RWPE2 (cell line): ENCODE data around the gene ZNF740.

Experiments used
- ATAC-seq: fragments of 200-7000 bp; cut with Tn5 transposase; 3 replicates; pipeline ENCODE4 v1.9.1; 2021; ENCODE audit warnings: low read depth
- DNase-seq: peaks from one replicate; pipeline ENCODE4 v3.0.0-alpha.2; 2020; ENCODE audit warnings: low spot score
- H3K27ac ChIP-seq: fragments of 450-650 bp; 2 replicates; pipeline ENCODE4 v1.5.1; 2017; ENCODE audit warnings: mild to moderate bottlenecking; ENCODE audit not compliant: poor library complexity, severe bottlenecking
- H3K27me3 ChIP-seq: fragments of 250-450 bp; sonication (Bioruptor Pico); 2 replicates; pipeline ENCODE4 v1.5.1; 2021; ENCODE audit warnings: mild to moderate bottlenecking, moderate library complexity; ENCODE audit not compliant: insufficient read depth, poor library complexity, severe bottlenecking
- H3K36me3 ChIP-seq: fragments of 250-450 bp; sonication (Bioruptor Pico); 2 replicates; pipeline ENCODE4 v1.5.1; 2020; ENCODE audit warnings: low read depth, mild to moderate bottlenecking, moderate library complexity
- H3K4me1 ChIP-seq: fragments of 250-450 bp; sonication (Bioruptor Pico); 2 replicates; pipeline ENCODE4 v1.5.1; 2021; ENCODE audit warnings: mild to moderate bottlenecking, moderate library complexity; ENCODE audit not compliant: insufficient read depth, poor library complexity, severe bottlenecking
- H3K4me3 ChIP-seq: fragments of 250-450 bp; sonication (Bioruptor Pico); 2 replicates; pipeline ENCODE4 v1.5.1; 2021; ENCODE audit warnings: mild to moderate bottlenecking, moderate library complexity; ENCODE audit not compliant: severe bottlenecking
- H3K9me3 ChIP-seq: fragments of 250-450 bp; sonication (Bioruptor Pico); 2 replicates; pipeline ENCODE4 v1.5.1; 2021; ENCODE audit warnings: mild to moderate bottlenecking, moderate library complexity; ENCODE audit not compliant: severe bottlenecking
- TF ChIP-seq, protein P1 (sequence below): fragments of 450-650 bp; IDR thresholded peaks from one replicate; pipeline ENCODE4 v1.5.1; 2017; ENCODE audit warnings: mild to moderate bottlenecking, moderate library complexity; ENCODE audit not compliant: poor library complexity, severe bottlenecking

ZNF740 gene

DNA sequence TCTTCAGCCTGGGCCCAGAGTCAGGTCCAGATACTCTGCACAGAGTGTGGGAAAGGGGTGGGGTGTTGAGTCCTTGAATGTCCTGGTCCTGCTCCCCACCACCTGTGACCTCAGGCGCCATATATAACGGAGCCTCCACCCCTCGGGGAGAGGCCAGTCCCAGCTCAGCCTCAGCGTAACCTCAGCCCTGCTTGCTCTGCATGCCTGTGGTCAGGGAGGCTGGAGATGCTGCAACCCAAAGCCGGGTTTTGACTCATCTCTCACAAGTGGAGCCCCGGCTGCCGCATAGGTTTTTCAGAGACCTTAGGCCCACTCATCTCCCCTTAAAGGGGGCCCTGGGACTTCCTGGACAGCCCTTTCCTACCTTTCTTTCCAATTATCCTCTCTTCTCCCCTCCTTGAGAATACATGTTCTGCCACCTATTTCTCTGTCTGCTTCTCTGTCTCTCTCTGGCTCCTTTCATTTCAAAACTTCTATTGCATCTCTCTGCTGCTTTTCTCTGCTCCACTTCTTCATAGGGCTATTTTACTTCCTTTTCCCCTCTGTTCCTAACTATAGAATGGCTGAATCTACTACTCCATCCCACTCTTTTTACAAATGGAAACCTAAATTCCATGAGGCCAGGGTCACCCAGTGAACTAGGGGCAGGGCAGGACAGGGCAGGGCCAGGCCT, 25.4 kb downstream of the ZNF740 start:
- Histone ChIP-seq H3K27ac (no peak overlapping the region), H3K4me3 (no peak overlapping the region), H3K27me3 (no peaks in the 10 kb centered on the region), H3K9me3 (no peaks in the 10 kb centered on the region), H3K36me3 (peaks cover 8% of the 10 kb centered on the region), H3K4me1 (no peaks in the 10 kb centered on the region)
- TF ChIP-seq, protein P1, sequence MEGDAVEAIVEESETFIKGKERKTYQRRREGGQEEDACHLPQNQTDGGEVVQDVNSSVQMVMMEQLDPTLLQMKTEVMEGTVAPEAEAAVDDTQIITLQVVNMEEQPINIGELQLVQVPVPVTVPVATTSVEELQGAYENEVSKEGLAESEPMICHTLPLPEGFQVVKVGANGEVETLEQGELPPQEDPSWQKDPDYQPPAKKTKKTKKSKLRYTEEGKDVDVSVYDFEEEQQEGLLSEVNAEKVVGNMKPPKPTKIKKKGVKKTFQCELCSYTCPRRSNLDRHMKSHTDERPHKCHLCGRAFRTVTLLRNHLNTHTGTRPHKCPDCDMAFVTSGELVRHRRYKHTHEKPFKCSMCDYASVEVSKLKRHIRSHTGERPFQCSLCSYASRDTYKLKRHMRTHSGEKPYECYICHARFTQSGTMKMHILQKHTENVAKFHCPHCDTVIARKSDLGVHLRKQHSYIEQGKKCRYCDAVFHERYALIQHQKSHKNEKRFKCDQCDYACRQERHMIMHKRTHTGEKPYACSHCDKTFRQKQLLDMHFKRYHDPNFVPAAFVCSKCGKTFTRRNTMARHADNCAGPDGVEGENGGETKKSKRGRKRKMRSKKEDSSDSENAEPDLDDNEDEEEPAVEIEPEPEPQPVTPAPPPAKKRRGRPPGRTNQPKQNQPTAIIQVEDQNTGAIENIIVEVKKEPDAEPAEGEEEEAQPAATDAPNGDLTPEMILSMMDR: no peak
- ATAC-seq (peak; percentile 90), DNase-seq (no peak)

DNA sequence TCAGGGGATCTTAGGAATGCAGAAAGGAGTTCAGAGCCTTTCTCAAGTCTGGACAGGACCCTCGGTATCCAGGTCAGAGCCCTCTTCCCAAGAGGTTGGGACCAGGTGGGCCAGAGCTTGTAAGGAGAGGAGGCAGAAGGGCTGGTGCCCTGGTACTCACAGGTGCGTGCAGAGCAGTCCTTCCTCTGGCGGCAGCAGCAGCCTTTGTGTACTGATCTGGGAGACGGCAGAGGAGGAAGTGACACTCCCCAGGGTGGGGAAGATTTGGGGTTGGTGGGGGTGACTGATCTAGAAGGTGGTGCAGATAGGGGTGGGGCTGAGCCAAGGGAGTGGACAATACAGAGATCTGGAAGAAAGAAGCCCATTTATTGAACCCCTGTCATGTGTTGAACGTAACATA, 26.5 kb downstream of the ZNF740 start, which contains the start of gene ITGB7:
Gene ITGB7 (minus strand): TSS at position 210 of the 400 bp plus-strand sequence. CDS start 6,808 bp downstream, outside the sequence.
- peak; percentile 20; the same call in 1 of the 3 replicates for ATAC-seq
- no peaks in the 10 kb centered on the region for H3K4me1 ChIP-seq
- no peak within 1 kb of the TSS for H3K4me3 ChIP-seq
- H3K27ac ChIP-seq: no peak within 1 kb of the TSS
- TF ChIP-seq, protein P1: no peak
- no peaks in the 10 kb centered on the region for H3K9me3 ChIP-seq
- no peak for DNase-seq
- H3K27me3 ChIP-seq: no peaks in the 10 kb centered on the region
- H3K36me3 ChIP-seq: peaks cover 20% of the 10 kb centered on the region

DNA sequence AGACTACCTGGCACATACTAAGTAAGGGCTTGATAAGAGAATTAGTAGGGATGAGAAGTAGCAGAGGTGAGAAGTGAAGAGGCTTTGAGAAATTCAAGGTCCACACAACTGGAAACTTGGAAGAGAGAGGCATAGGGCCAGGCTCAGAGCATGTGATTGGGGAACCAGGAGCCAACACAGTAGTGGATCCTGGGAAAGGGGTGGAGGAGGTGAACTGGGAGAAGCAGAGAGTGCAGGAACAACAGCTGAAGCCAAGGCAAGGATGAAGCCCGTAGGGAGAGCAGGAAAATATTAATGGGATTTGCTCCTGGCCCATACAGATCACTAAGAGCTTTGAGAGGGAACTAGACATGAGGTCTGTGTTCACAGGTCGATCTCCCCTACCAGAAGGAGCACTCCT, 27.9 kb downstream of the ZNF740 start:
- DNase-seq: no peak
- no peak overlapping the region for H3K4me3 ChIP-seq

DNA sequence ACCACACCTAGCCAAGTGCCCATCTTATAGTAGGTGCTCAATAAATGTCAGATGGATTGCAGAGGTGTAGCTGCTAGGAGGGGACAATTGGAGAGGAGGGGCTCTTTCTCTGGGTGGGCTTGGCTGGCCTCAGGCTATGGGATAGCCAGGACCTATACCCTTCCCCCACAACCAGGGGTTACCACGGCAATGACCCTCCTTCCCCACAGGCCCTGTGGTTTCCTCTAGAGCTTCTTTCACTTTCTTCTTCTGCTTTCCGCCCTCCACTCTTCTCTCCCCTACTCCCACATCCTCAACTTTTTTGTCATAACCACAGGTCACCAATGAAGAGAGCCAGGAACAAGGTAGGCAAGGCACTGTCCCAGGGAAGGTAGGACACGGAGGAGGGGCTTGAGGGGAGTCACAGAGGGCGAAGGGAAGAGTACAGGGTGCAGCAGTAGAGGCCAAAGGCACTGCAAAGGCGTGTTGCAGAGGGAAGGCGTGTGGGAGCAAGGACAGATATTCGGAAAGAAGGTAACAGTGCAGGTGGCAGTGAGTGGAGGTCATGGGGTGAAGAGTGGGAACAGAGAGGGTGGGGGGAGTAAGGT, 28.4 kb downstream of the ZNF740 start:
- H3K4me1 ChIP-seq: no peaks in the 10 kb centered on the region
- ATAC-seq: no peak

More for the DNA sequence above, 27.9 kb downstream of the ZNF740 start:
- Histone ChIP-seq H3K27ac (no peak overlapping the region), H3K4me1 (no peaks in the 10 kb centered on the region), H3K36me3 (peaks cover 34% of the 10 kb centered on the region), H3K27me3 (no peaks in the 10 kb centered on the region), H3K9me3 (no peaks in the 10 kb centered on the region)
- ATAC-seq: no peak
- TF ChIP-seq, protein P1: no peak

More for the DNA sequence above, 28.4 kb downstream of the ZNF740 start:
- TF ChIP-seq, protein P1: no peak
- Histone ChIP-seq H3K27ac (no peak overlapping the region), H3K9me3 (no peaks in the 10 kb centered on the region), H3K4me3 (no peak overlapping the region), H3K27me3 (no peaks in the 10 kb centered on the region), H3K36me3 (peaks cover 39% of the 10 kb centered on the region)
- DNase-seq: no peak
